ENCODE data around the gene NOPCHAP1. TPM values are rescaled to one million over a fixed set of nuclear protein-coding genes. Genes with fewer than 3 reads are reported as not detected.

Gene NOPCHAP1
- total and polyA plus RNA-seq, 2 experiments from 2014 or later, result 1.2 to 20.3 TPM

- in situ Hi-C loops (cut with MboI), result no loop called here
- H3K9ac ChIP-seq, result peak overlapping the region; percentile 90
- no peaks in the 10 kb centered on the region for H3K27me3 ChIP-seq (replicated peaks; ENCODE audit: insufficient read depth)
- peak overlapping the region; percentile 85; the same call in 1 of the 2 replicates for H3K27ac ChIP-seq
- no peaks in the 10 kb centered on the region for H3K9me2 ChIP-seq (ENCODE audit: insufficient read depth)
- no peaks in the 10 kb centered on the region for H3K9me3 ChIP-seq (ENCODE audit: low read depth)
- peak; percentile 55 for DNase-seq
- H2AFZ ChIP-seq, result peak overlapping the region; percentile 94
- peaks cover 28% of the 10 kb centered on the region for H3K4me1 ChIP-seq (ENCODE audit: insufficient read depth)
- TF ChIP-seq EZH2 (IDR thresholded peaks at IDR 0.05; ENCODE audit: insufficient read depth, poor library complexity, severe bottlenecking) (no peak), EZH2phosphoT487 (IDR thresholded peaks at IDR 0.05; ENCODE audit: insufficient read depth, low read depth) (no peak)
- H3F3A ChIP-seq (ENCODE audit: insufficient read depth), result peaks cover 24% of the 10 kb centered on the region
- peak overlapping the region; percentile 82 for H3K4me2 ChIP-seq (ENCODE audit: unreplicated experiment)
- H4K20me1 ChIP-seq (ENCODE audit: insufficient read depth), result no peaks in the 10 kb centered on the region
- peak overlapping the region; percentile 96 for H3K4me3 ChIP-seq
- H3K36me3 ChIP-seq (ENCODE audit: low read depth), result no peaks in the 10 kb centered on the region
- 0 to 1% methylated on average over 2 to 12 of the region's 31 CpGs for WGBS, 2 experiments (ENCODE audit: low coverage in 1 of 2, low lambda C conversion rate in 2 of 2, missing lambda C conversion rate in 2 of 2)
- H3K79me2 ChIP-seq (ENCODE audit: insufficient read depth), result no peaks in the 10 kb centered on the region; the same call in 1 of the 2 replicates
Observed at GRCh38 chr12:104957719-104958000, 28.5 kb upstream of the NOPCHAP1 start.

GRCh38 chr12:104958001-104958804 lies 27.9 kb upstream of the NOPCHAP1 start, which contains the start of gene SLC41A2:
Gene SLC41A2, minus strand, starts transcription at chr12:104958290. Its CDS starts 29,763 bp downstream, at chr12:104928527.
- Histone ChIP-seq H3F3A (ENCODE audit: insufficient read depth) (peaks cover 24% of the 10 kb centered on the region), H3K4me2 (ENCODE audit: unreplicated experiment) (peak within 1 kb of the TSS; percentile 95), H3K4me1 (ENCODE audit: insufficient read depth) (peaks cover 24% of the 10 kb centered on the region), H3K9ac (peak within 1 kb of the TSS; percentile 90), H2AFZ (peak within 1 kb of the TSS; percentile 94), H4K20me1 (ENCODE audit: insufficient read depth) (no peaks in the 10 kb centered on the region), H3K9me3 (ENCODE audit: low read depth) (no peaks in the 10 kb centered on the region), H3K9me2 (ENCODE audit: insufficient read depth) (no peaks in the 10 kb centered on the region), H3K27ac (peak within 1 kb of the TSS; percentile 85), H3K27me3 (replicated peaks; ENCODE audit: insufficient read depth) (no peaks in the 10 kb centered on the region), H3K4me3 (peak within 1 kb of the TSS; percentile 96), H3K79me2 (ENCODE audit: insufficient read depth) (no peaks in the 10 kb centered on the region; the same call in 1 of the 2 replicates), H3K36me3 (ENCODE audit: low read depth) (no peaks in the 10 kb centered on the region)
- DNase-seq, result peak; percentile 98
- in situ Hi-C loops (cut with MboI), result no loop called here
- WGBS, 2 experiments (ENCODE audit: low coverage in 1 of 2, low lambda C conversion rate in 2 of 2, missing lambda C conversion rate in 2 of 2), result 0 to 3% methylated on average over 37 to 65 of the region's 83 CpGs
- TF ChIP-seq EZH2 (IDR thresholded peaks at IDR 0.05; ENCODE audit: insufficient read depth, poor library complexity, severe bottlenecking) (no peak), EZH2phosphoT487 (IDR thresholded peaks at IDR 0.05; ENCODE audit: insufficient read depth, low read depth) (no peak)

GRCh38 chr12:104958805-104959334 lies 27.2 kb upstream of the NOPCHAP1 start:
- Histone ChIP-seq H3K36me3 (ENCODE audit: low read depth) (no peaks in the 10 kb centered on the region), H2AFZ (peak overlapping the region; percentile 79), H3K4me2 (ENCODE audit: unreplicated experiment) (peak overlapping the region; percentile 95), H3K9me2 (ENCODE audit: insufficient read depth) (no peaks in the 10 kb centered on the region), H3K9me3 (ENCODE audit: low read depth) (no peaks in the 10 kb centered on the region), H3K27me3 (replicated peaks; ENCODE audit: insufficient read depth) (no peaks in the 10 kb centered on the region), H3F3A (ENCODE audit: insufficient read depth) (peaks cover 24% of the 10 kb centered on the region), H3K79me2 (ENCODE audit: insufficient read depth) (no peaks in the 10 kb centered on the region; the same call in 1 of the 2 replicates), H3K27ac (peak overlapping the region; percentile 85), H3K4me3 (peak overlapping the region; percentile 96), H4K20me1 (ENCODE audit: insufficient read depth) (no peaks in the 10 kb centered on the region), H3K4me1 (ENCODE audit: insufficient read depth) (peaks cover 22% of the 10 kb centered on the region), H3K9ac (peak overlapping the region; percentile 90)
- in situ Hi-C loops (cut with MboI), result no loop called here
- WGBS, 2 experiments (ENCODE audit: low coverage in 1 of 2, low lambda C conversion rate in 2 of 2, missing lambda C conversion rate in 2 of 2), result 29 to 31% methylated on average over 14 of the region's 14 CpGs
- no peak for DNase-seq
- TF ChIP-seq EZH2 (IDR thresholded peaks at IDR 0.05; ENCODE audit: insufficient read depth, poor library complexity, severe bottlenecking) (no peak), EZH2phosphoT487 (IDR thresholded peaks at IDR 0.05; ENCODE audit: insufficient read depth, low read depth) (no peak)

DNA sequence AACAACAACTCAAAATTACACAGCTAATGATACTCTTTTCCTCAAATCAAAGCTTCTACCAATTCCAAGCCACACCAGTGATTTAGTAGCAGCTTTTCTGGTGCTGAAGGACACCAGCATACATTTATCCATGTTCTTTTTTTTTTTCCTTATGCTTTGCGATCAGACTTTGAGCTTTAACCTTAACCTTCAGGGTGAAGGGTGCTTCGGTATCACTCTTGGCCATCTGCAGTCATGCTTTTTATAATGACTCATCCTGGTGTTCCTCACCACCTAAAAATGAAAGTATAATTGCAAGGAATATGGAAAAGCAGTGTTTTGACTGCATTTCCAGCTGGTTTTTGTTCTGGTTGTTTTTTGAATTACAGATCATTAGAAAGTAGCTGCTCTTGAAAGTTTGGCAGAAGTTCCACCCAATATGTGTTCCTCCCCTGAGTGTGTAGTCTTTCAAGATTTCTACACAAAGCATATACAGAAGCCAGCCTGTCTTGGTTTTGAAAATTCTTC lies 26.7 kb upstream of the NOPCHAP1 start:
- Histone ChIP-seq H3K79me2 (ENCODE audit: insufficient read depth) (no peaks in the 10 kb centered on the region; the same call in 1 of the 2 replicates), H3K27ac (peak overlapping the region; percentile 85), H3K9me3 (ENCODE audit: low read depth) (no peaks in the 10 kb centered on the region), H3K4me2 (ENCODE audit: unreplicated experiment) (peak overlapping the region; percentile 95), H3K9me2 (ENCODE audit: insufficient read depth) (no peaks in the 10 kb centered on the region), H3K4me1 (ENCODE audit: insufficient read depth) (peaks cover 22% of the 10 kb centered on the region), H3K9ac (peak overlapping the region; percentile 90), H3K36me3 (ENCODE audit: low read depth) (no peaks in the 10 kb centered on the region), H3F3A (ENCODE audit: insufficient read depth) (peaks cover 24% of the 10 kb centered on the region), H3K27me3 (replicated peaks; ENCODE audit: insufficient read depth) (no peaks in the 10 kb centered on the region), H3K4me3 (peak overlapping the region; percentile 96), H4K20me1 (ENCODE audit: insufficient read depth) (no peaks in the 10 kb centered on the region), H2AFZ (peak overlapping the region; percentile 79)
- DNase-seq, result peak; percentile 64
- WGBS, 2 experiments (ENCODE audit: low coverage in 1 of 2, low lambda C conversion rate in 2 of 2, missing lambda C conversion rate in 2 of 2), result 17 to 34% methylated on average over 2 of the region's 2 CpGs
- no peak for TF ChIP-seq EZH2phosphoT487 (IDR thresholded peaks at IDR 0.05; ENCODE audit: insufficient read depth, low read depth)
- no peak for TF ChIP-seq EZH2 (IDR thresholded peaks at IDR 0.05; ENCODE audit: insufficient read depth, poor library complexity, severe bottlenecking)
- in situ Hi-C loops (cut with MboI), result no loop called here

Data from GM23248 (cell line).